ENCODE measurements around the gene NR2F2. TPM values are rescaled to one million over a fixed set of nuclear protein-coding genes. Genes with fewer than 3 reads are reported as not detected.

The NR2F2 gene
- total RNA-seq, 1 experiment from 2014 or later, result 7.0 TPM

DNA sequence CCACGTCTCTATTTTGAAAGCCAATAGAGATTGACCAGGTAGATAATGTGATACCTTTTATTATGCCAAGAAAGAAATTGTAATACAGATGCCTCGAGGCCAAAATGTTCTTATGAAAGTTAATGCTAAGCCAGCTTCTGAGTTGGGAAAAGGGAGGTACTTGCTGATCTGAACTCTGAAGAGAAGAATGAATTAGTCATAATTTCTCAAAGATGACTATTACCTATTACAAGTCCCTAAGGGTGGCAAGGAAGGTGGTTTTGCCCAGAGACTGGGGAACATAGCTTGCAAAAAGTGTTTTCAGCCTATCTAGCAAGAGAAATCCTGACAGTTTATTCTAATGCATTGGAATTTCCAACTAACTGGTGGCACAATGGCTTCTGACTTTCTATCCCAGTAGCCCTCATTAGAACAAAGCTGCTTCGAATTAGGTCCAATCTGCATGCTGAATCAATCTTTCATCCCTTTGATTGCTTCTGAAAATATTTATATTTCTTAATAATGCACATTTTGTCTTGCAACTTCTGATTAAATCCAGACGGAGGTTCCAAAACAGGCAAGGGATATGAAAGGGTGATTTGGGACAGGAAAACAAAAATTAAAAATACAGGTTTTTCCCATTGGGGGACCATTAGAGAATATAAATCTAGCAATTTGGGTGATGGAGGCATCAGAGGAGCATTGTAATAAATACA is 17.7 kb upstream of the NR2F2 start:
- DNase-seq (ENCODE audit: low read depth), result no peak

GRCh38 chr15:96314518-96314917 is 16.0 kb upstream of the NR2F2 start:
- peak; percentile 19 for DNase-seq (ENCODE audit: low read depth)
- in situ Hi-C loops (cut with HindIII; ENCODE audit: low pct_unique_long_range_greater_than_20kb, low sequenced_read_pairs), result no loop called here

More for the DNA sequence above, 17.7 kb upstream of the NR2F2 start:
- in situ Hi-C loops (cut with HindIII; ENCODE audit: low pct_unique_long_range_greater_than_20kb, low sequenced_read_pairs), result no loop called here

DNA sequence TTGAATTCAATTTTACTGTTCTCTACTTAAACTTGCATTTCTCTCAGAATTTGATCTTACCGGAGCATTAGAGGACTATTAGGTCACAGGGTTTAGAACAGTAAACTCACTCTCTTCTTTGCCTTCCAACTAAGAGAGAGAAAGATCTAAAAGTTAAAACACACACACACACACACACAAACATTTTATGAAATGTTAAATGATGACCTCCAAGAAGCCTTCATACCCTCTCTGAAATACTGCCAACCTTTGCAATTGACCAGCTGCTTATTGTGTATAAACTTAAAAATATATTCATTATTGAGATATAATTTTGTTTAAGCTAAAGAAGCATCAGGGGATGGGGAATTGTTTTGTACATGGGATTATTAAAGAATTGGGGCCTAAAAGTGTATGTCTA is 15.5 kb upstream of the NR2F2 start:
- in situ Hi-C loops (cut with HindIII; ENCODE audit: low pct_unique_long_range_greater_than_20kb, low sequenced_read_pairs), result no loop called here
- no peak for DNase-seq (ENCODE audit: low read depth)

DNA sequence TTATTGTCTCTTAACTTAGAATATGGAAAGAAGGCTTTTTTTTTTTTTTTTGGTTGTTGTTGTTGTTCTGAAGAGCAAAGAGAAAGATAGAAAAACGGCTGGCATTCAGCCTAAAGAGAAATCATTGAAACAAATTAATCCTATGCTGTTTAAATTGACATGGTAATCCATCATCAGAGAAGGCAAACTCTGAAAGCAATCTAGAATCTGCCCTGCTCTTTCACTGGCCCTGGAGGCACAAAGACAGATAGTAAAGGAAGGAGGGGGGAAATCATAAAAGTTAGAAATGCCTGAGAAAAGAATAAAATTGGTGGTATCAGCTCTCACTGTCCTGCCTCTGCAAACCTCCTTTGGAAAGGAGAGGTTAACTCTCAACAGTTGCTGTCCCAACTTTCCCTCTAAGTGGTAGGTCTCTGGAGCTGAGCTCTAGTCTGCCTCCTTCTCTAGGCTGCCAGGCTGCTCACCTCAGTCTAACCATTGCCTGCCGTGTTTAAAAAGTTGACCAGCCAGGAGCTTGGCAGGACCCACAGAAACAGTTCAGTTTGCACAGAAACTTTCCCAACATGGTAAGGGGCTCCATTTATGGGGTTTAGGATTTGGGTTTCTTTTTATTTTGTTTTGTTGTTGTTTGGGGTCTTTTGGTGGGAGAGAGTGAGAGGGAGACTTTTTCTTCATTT is 13.4 kb upstream of the NR2F2 start:
- no peak for DNase-seq (ENCODE audit: low read depth)
- in situ Hi-C loops (cut with HindIII; ENCODE audit: low pct_unique_long_range_greater_than_20kb, low sequenced_read_pairs), result no loop called here

DNA sequence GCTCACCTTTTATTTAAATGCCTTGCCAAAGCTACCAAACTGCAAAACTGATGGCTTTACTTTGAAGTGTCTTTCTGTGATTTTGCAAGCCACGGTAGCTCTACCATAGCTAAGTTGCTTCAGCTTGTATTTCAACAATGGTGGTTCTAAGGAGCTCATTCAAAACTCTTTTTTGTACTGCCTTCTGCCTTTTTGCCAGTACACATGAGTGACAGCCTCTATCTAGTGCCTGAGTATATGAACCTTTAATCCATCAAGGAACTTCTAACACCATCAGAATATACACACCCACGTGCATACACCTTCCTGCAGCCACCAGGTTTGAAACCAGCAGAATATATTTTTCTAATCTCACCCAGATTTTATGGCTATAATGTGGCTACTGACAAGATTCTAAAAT is 10.4 kb upstream of the NR2F2 start:
- DNase-seq (ENCODE audit: low read depth), result no peak
- in situ Hi-C loops (cut with HindIII; ENCODE audit: low pct_unique_long_range_greater_than_20kb, low sequenced_read_pairs), result no loop called here

DNA sequence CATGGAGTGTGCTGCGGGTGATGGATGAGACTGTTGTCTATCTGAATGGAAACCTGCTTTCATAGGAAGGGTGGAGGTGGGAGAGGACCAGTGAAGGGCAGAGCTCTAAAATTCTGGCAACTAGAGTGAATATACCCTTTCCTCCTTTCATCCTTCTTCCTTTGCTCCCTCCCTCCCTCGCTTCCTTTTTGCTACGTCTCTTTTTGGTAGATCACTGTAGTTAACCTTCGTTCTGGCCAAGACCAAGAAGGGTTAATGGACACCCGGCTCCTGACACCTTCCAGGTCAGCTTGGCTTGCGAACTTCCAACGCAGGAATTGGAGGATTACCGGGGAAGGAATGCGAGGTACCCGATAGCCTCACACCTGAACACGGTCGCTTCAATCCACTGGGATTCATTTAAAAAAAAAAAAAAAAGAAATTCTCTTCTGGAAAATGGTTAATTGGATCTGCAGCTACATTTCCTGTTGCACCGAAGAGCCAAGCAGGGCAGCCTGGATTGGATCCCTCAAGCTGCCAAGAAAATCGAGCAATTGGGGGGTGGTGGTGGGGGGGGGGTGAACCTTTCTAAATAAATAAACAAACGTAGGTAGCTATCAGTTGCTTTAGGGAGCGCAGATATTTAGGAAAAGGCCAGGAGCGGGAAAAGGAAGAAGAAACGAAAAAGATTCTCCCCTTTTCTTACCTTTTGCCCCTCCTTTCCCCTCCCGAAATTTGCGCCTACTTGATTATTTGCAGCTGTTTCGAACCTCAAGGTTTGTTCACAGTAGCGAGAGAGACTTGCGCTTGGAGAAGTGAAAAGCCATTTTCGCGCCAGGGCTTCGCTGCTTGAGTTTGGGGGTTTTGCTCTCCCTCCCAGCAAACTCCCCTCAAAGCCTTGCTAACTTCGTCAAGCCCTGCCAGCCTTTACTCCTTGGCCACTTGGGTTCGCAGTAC is 9.5 kb upstream of the NR2F2 start:
- no peak for DNase-seq (ENCODE audit: low read depth)
- in situ Hi-C loops (cut with HindIII; ENCODE audit: low pct_unique_long_range_greater_than_20kb, low sequenced_read_pairs), result no loop called here

DNA sequence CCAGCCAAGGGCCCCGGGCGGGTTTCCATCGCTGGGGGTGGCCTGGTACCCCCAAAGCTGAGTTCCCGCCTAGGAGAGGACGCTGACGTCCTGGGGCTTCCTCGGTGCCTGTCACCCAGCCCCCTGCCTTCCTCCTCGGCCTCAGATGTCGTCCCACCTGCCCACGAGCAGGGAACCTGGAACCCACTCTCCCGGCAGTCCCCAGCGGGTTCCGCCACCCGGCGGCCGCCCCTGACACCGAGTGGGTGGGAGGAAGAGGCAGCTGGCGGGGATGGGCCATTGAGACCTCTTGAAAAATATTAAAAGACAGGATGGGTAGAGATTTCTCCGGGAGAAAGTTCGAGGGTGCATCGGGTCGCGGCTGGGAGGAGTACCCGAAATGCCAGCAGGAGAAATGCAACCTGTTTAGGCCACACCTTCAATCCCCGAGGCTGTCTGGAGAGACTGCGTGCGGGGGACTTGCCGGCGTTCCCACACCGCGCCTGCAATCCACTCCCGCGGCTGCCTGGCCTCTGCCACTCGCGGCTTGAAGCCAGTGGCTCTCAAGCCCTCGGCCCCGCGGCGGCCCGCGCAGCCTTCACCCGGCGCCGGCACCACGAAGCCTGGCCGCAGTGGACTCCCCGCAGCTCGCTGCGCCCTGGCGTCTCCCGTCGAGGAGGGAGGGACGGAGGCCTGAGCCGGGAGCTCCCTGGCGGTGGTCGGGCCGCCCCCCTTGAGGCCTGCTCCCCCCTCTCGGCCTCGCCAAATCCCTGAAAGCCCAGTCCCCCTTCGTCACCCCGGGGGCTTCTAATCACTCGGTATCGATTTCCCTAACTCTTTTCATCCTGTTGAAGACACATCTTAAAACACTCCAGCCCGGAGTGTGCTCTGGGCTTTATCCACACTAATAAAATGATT is 8.6 kb upstream of the NR2F2 start:
- in situ Hi-C loops (cut with HindIII; ENCODE audit: low pct_unique_long_range_greater_than_20kb, low sequenced_read_pairs), result no loop called here
- no peak for DNase-seq (ENCODE audit: low read depth)

- no peak for DNase-seq (ENCODE audit: low read depth)
- in situ Hi-C loops (cut with HindIII; ENCODE audit: low pct_unique_long_range_greater_than_20kb, low sequenced_read_pairs), result no loop called here
Measured at GRCh38 chr15:96322536-96323318, 7.8 kb upstream of the NR2F2 start.

GRCh38 chr15:96323319-96324145 is 7.0 kb upstream of the NR2F2 start:
- no peak for DNase-seq (ENCODE audit: low read depth)

DNA sequence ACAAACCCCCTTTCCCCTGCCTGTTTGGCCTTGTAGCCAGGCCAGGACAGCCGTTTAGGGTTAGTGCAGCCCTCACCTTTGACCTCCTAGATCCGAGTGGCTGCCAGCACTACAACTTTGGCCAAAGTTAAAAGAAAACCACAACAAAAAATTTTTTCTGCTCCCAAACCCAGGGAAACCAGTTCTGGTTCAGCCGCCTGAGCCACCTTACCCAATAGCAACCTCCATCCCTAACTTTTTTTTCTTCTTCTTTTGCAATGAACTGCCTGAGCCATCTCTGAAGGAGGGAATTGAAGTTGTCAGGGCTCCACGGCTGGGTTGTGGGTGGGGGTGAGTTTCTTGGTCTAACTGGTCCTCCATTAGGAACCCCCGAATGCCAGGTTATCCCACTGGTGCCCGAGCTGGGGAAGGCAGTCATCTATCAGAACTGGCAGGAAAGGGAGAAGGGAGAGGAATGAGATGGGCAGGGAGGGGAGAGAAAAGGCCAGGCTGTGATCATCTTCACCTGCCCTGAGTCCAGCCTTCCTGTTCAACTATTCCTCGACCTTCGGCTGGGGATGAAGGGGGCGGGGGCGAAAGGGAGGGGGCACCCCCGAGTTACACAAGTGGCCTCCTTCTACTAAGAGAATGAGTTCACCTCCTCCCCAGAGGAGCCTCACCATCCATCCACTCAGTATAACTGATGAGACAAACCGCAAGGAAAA is 6.2 kb upstream of the NR2F2 start:
- in situ Hi-C loops (cut with HindIII; ENCODE audit: low pct_unique_long_range_greater_than_20kb, low sequenced_read_pairs), result no loop called here

More at GRCh38 chr15:96323319-96324145, 7.0 kb upstream of the NR2F2 start:
- in situ Hi-C loops (cut with HindIII; ENCODE audit: low pct_unique_long_range_greater_than_20kb, low sequenced_read_pairs), result no loop called here

DNA sequence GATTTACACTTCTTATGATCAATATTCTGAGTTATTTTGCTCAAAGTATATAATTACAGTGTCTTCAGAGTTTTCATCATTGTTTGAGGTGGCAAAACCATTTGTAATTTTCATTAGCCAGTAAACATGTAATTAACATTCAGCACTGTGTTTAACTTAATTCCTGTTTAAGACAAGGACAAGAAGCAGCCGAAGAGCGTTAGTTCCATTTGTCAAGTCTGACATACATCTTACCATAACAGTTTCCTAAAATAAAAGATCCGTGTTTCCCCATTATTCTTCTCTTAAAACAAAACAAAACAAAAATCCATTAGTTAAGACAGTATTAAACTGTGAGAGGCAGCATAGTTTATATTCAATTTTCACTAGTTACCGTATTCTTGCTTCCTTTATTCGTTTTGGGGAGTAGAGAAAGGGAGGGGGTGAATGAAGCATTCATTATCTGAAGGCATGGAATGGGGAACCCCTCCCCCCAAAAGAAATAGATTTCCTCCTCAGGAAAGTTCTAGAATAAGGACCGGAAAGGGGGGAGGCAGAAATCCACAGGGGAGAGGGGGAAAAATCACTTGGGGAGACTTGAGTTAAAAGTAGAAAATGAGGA is 5.5 kb upstream of the NR2F2 start:
- no peak for DNase-seq (ENCODE audit: low read depth)
- in situ Hi-C loops (cut with HindIII; ENCODE audit: low pct_unique_long_range_greater_than_20kb, low sequenced_read_pairs), result loop anchor here (25.0 kb wide), 1 partner anchor 912 kb away; no protein-coding TSS in a partner anchor

More for the DNA sequence above, 6.2 kb upstream of the NR2F2 start:
- peak; percentile 25 for DNase-seq (ENCODE audit: low read depth)

DNA sequence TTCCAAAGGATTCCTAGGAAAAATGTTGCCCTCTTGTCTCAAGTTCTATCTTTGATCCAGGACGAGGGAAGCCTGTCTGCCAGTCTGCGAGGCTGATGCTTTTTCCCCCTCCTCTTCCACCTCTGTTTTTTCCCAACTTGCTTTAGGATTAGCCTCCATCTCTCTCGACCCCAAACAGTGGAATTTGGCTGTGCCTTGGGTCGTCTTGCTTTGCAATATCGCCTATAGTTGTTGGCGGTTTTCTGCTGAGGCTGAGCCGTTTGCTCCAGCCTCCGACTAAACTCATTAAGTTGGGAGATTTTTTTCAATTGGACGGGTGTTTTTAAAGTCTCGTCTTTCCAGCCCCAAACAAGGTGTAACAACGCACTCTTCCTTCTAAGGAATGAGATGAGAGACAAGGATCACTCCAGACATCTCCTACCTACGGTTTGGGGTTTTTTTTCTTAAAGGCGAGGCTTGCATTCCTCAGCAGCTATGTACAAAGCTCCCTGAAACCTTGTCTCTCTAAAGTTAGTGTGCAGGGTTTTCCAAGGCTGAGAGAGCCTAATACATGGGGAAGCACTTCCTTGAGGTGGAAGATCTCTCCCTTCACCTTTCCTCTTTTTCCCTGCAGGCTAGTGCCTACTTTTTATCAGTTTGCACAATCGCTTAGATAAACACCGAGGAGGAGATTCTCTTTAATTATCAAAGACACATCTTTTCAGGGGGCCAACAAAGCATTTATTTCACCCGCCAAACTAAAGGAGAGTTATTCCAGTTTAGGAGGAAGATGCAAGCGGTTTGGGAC is 4.8 kb upstream of the NR2F2 start:
- peak; percentile 79 for DNase-seq (ENCODE audit: low read depth)
- in situ Hi-C loops (cut with HindIII; ENCODE audit: low pct_unique_long_range_greater_than_20kb, low sequenced_read_pairs), result loop anchor here (25.0 kb wide), 1 partner anchor 912 kb away; no protein-coding TSS in a partner anchor

GRCh38 chr15:96326328-96327154 is 4.0 kb upstream of the NR2F2 start:
- no peak for DNase-seq (ENCODE audit: low read depth)
- in situ Hi-C loops (cut with HindIII; ENCODE audit: low pct_unique_long_range_greater_than_20kb, low sequenced_read_pairs), result loop anchor here (25.0 kb wide), 1 partner anchor 911 kb away; no protein-coding TSS in a partner anchor
